Activated naive CD4-positive, alpha-beta T cell treated with anti-CD3 and anti-CD28 coated beads, Interleukin-2, amount 50 U/mL, for 72 hours (primary cell): ENCODE results near the gene ILK. TPM values are rescaled to one million over a fixed set of nuclear protein-coding genes. Genes with fewer than 3 reads are reported as not detected.

Source experiments
- ATAC-seq, 2 donors: fragments of 150-1000 bp; cut with Tn5 transposase; 2 replicates each; pipeline ENCODE4 v1.10.0; 2021; ENCODE audit warnings: mild to moderate bottlenecking in 2 of 2, moderate library complexity in 2 of 2
- DNase-seq, 2 donors: peaks; one replicate each; pipeline ENCODE4 v3.0.0; 2021 to 2022; ENCODE audit warnings: low spot score in 2 of 2
- H3K27ac Mint-ChIP-seq, 2 donors: one replicate each; pipeline ENCODE4 v1.8.0; 2022; ENCODE audit warnings: mild to moderate bottlenecking in 2 of 2, mixed read lengths in 2 of 2
- H3K36me3 Mint-ChIP-seq, 2 donors: one replicate each; pipeline ENCODE4 v1.8.0; 2022; ENCODE audit warnings: mixed read lengths in 2 of 2
- H3K9me3 Mint-ChIP-seq, 2 donors: one replicate each; pipeline ENCODE4 v1.8.0; 2022; ENCODE audit warnings: mixed read lengths in 2 of 2
- total RNA-seq, 2 donors: library from RNA; stranded (reverse); gene quantifications; one replicate each; pipeline ENCODE4 v1.2.3, GENCODE V29; 2022

The ILK gene
- 10 to 100 TPM; 72.1 to 99.7 TPM for total RNA-seq

- Mint-ChIP-seq H3K27ac (no peak within 1 kb of the TSS), H3K36me3 (peaks cover 0 to 18% of the 10 kb centered on the region in 2 donors), H3K9me3 (no peaks in the 10 kb centered on the region)
- ATAC-seq = peak; percentile 67 to 85
- peak; percentile 79 to 85 for DNase-seq
Measured at GRCh38 chr11:6603287-6604080, at the start of gene ILK, which contains the start of gene RRP8. Gene ILK, plus strand, starts transcription at chr11:6603774. Its CDS starts 498 bp downstream, at chr11:6604272. Gene RRP8, minus strand, starts transcription at chr11:6603616. Its CDS starts 114 bp downstream, at chr11:6603502.

- Mint-ChIP-seq H3K27ac (peak overlapping the region in 1 of 2 donors; percentile 79), H3K9me3 (no peaks in the 10 kb centered on the region), H3K36me3 (no peaks in the 10 kb centered on the region)
- no peak for ATAC-seq
- no peak for DNase-seq
Measured at GRCh38 chr11:6554828-6555706, 48.5 kb upstream of the ILK start.

DNA sequence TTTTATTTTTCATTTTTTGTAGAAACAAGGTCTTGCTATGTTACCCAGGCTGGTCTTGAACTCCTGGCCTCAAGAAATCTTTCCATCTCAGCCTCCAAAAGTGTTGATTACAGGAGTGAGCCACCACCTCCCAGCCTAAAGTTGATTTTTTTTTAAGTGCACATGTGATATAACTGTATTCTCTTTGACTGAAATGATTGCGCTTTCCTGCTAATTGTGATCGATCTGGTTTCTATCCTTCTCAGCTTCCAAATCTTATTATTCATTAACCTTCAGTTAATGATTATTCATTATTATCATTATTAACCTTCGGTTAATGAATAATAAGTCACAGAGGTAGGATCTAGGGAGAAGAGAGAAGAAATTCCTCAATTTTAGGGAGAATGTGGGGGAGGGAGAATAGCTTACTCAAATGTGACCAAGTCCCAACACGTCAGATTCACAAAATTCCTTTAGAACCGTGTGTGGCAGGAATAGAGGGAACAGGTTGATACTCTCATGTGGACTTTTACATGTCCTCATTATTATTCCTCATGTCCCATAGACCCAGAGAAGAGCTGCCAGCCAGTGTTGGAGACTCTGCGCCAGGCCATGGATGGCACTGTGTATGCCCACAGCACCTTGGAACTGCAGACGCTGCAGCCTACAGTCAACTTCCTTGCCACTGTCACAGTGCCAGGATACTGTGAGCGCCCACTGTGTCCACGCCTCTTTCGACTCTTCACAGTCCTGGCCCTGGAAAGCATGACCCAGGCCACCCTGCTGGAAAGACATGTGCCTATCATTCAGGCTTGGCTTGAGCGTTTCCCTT lies 47.2 kb upstream of the ILK start:
- ATAC-seq = no peak
- H3K27ac Mint-ChIP-seq = no peak overlapping the region

GRCh38 chr11:6557063-6557462 lies 46.5 kb upstream of the ILK start:
- H3K9me3 Mint-ChIP-seq = no peaks in the 10 kb centered on the region
- peaks cover 0 to 4% of the 10 kb centered on the region in 2 donors for H3K36me3 Mint-ChIP-seq
- ATAC-seq (no peak), DNase-seq (no peak)
- no peak overlapping the region for H3K27ac Mint-ChIP-seq

More for the DNA sequence above, 47.2 kb upstream of the ILK start:
- H3K36me3 Mint-ChIP-seq = peaks cover 0 to under 1% of the 10 kb centered on the region in 2 donors
- no peaks in the 10 kb centered on the region for H3K9me3 Mint-ChIP-seq
- DNase-seq = no peak

DNA sequence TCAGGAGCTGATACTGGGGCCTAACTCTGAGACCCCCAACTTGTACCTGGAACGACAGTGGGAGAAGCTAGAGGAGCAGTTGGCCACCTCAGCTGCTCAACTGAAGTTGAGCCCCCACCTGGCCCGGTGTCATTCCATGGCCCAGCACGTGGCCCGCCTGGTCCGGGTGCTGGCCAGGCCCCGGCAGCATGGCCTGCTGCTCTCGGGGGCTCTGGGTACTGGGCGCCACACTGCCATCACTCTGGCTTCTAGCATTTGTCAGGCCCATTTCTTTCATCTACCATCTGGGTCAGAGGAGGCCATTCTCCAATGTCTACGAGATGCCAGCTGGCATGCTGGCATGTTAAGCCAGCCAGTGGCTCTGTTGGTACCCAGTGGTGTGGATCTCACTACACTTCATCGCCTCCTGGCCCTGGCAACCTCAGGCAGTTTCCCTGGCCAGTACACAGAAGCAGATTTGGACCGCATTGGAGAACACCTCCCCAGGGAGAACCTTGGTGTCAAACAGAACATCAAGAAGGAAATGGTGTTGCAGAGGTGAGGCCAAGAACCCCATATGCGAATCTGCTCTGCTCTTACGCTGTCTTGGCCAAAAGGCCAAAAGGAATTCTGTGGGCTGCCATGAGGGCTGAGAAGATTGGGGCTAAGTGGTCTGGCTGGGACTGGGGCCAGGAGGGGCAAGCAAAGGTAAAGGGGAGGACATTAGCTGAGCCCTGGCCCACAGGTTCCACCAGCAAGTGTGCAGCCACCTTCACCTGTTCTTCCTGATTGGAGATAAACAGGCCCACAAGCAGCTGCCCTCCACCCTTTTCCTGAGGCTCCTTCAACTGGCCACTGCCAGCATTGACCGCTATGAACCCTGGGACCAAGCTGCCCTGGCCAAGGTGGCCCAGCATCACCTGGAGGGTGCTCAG lies 45.6 kb upstream of the ILK start:
- DNase-seq (no peak), ATAC-seq (no peak)
- Mint-ChIP-seq H3K36me3 (peaks cover 0 to 4% of the 10 kb centered on the region in 2 donors), H3K27ac (no peak overlapping the region), H3K9me3 (no peaks in the 10 kb centered on the region)

- H3K27ac Mint-ChIP-seq = no peak overlapping the region
- H3K36me3 Mint-ChIP-seq = peaks cover 0 to 4% of the 10 kb centered on the region in 2 donors
- DNase-seq (no peak), ATAC-seq (no peak)
- H3K9me3 Mint-ChIP-seq = no peaks in the 10 kb centered on the region
Measured at GRCh38 chr11:6559369-6559768, 44.2 kb upstream of the ILK start.

GRCh38 chr11:6561288-6561687 lies 42.3 kb upstream of the ILK start:
- no peak for ATAC-seq
- Mint-ChIP-seq H3K9me3 (no peaks in the 10 kb centered on the region), H3K36me3 (peaks cover 0 to 4% of the 10 kb centered on the region in 2 donors), H3K27ac (peak overlapping the region; percentile 9 to 31)
- no peak for DNase-seq

DNA sequence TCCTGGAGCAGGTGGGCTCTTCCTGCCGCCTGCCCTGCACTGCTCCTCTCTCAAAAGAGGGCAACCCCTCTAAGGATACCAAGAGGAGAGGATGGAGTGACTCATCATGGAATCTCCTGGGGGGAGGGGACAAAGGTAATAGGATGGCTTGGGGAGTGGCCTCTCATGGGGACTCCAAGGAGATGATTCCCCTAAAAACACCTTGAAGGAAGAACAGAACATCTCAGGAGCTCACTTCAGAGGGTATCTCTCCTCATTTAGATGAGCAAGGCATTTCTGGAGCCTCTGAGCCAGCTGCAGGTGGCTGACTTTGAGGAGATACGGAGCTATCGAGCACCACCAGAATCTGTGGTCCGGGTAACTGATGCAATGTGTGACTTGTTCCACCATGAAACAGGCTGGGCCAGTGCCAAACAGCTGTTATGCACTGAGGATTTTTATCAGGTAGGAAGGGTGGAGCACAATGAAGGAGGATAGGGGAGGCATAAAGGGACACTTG lies 40.4 kb upstream of the ILK start:
- no peak for DNase-seq
- no peaks in the 10 kb centered on the region for H3K9me3 Mint-ChIP-seq
- H3K36me3 Mint-ChIP-seq = peaks cover 0 to 4% of the 10 kb centered on the region in 2 donors
- ATAC-seq = no peak
- H3K27ac Mint-ChIP-seq = no peak overlapping the region

DNA sequence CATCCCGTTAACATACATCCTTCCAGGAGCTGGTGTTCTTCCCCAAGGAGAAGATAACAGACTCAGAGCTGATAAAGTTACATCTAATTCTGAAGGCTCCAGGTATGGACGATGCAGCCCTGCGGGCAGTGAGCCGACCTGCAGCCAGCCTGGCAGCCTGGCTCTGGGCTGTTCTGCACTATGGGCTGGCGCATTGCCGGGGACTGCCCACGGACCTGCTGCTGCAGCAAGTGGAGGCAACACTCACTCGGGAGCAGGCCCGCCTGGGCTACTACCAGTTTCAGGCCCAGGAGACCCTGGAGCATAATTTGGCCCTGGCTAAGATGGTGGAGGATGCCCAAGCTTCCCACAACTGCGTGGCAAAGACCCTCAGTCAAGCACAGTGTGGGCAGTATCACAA lies 39.9 kb upstream of the ILK start:
- peaks cover 0 to 4% of the 10 kb centered on the region in 2 donors for H3K36me3 Mint-ChIP-seq
- no peak for DNase-seq
- H3K9me3 Mint-ChIP-seq = no peaks in the 10 kb centered on the region
- no peak for ATAC-seq
- no peak overlapping the region for H3K27ac Mint-ChIP-seq

- ATAC-seq = no peak
- Mint-ChIP-seq H3K27ac (peak overlapping the region; percentile 1 to 31), H3K9me3 (no peaks in the 10 kb centered on the region), H3K36me3 (peaks cover 0 to 4% of the 10 kb centered on the region in 2 donors)
- DNase-seq = no peak
Measured at GRCh38 chr11:6565325-6565724, 38.2 kb upstream of the ILK start.

- H3K9me3 Mint-ChIP-seq = no peaks in the 10 kb centered on the region
- ATAC-seq = no peak
- no peak for DNase-seq
- peaks cover 0 to 4% of the 10 kb centered on the region in 2 donors for H3K36me3 Mint-ChIP-seq
- H3K27ac Mint-ChIP-seq = peak overlapping the region in 1 of 2 donors; percentile 1
Measured at GRCh38 chr11:6565988-6566703, 37.4 kb upstream of the ILK start.

GRCh38 chr11:6566704-6567370 lies 36.7 kb upstream of the ILK start:
- Mint-ChIP-seq H3K9me3 (no peaks in the 10 kb centered on the region), H3K36me3 (peaks cover 0 to 6% of the 10 kb centered on the region in 2 donors), H3K27ac (no peak overlapping the region)
- DNase-seq (no peak), ATAC-seq (no peak)

GRCh38 chr11:6567371-6567745 lies 36.2 kb upstream of the ILK start:
- no peaks in the 10 kb centered on the region for H3K9me3 Mint-ChIP-seq
- peaks cover 0 to 9% of the 10 kb centered on the region in 2 donors for H3K36me3 Mint-ChIP-seq
- no peak for ATAC-seq
- no peak overlapping the region for H3K27ac Mint-ChIP-seq
- no peak for DNase-seq

- H3K36me3 Mint-ChIP-seq = peaks cover 0 to 9% of the 10 kb centered on the region in 2 donors
- no peak for ATAC-seq
- DNase-seq = no peak
- H3K9me3 Mint-ChIP-seq = no peaks in the 10 kb centered on the region
- no peak overlapping the region for H3K27ac Mint-ChIP-seq
Measured at GRCh38 chr11:6568191-6568918, 35.2 kb upstream of the ILK start.
